Ishikawa (cell line): ENCODE data around the gene PACSIN1.

Experiments
- CEBPB ChIP-seq: IDR thresholded peaks from 2 replicates; pipeline ENCODE4 v1.6.1; 2012
- EGR1 ChIP-seq: IDR thresholded peaks from 2 replicates; pipeline ENCODE4 v1.6.1; 2012
- EP300 ChIP-seq: IDR thresholded peaks from 2 replicates; pipeline ENCODE4 v1.6.1; 2012; ENCODE audit warnings: borderline replicate concordance
- NFIC ChIP-seq: IDR thresholded peaks from 2 replicates; pipeline ENCODE4 v1.6.1; 2012
- TEAD4 ChIP-seq: IDR thresholded peaks from 2 replicates; pipeline ENCODE4 v1.6.1; 2012
- TF ChIP-seq, protein P1 (sequence below): IDR thresholded peaks from 2 replicates; pipeline ENCODE4 v1.6.1; 2012

- TF ChIP-seq EP300 (no peak), NFIC (no peak), CEBPB (no peak), EGR1 (no peak), TEAD4 (no peak)
- TF ChIP-seq, protein P1, sequence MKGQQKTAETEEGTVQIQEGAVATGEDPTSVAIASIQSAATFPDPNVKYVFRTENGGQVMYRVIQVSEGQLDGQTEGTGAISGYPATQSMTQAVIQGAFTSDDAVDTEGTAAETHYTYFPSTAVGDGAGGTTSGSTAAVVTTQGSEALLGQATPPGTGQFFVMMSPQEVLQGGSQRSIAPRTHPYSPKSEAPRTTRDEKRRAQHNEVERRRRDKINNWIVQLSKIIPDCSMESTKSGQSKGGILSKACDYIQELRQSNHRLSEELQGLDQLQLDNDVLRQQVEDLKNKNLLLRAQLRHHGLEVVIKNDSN = no peak
These were observed 11.0 kb downstream of the PACSIN1 start for GRCh38 chr6:34476921-34477320.
